ENCODE results near the gene RHBDD1. TPM values are rescaled to one million over a fixed set of nuclear protein-coding genes. Genes with fewer than 3 reads are reported as not detected.
"Not testable (repeated sequence)": the region's sequence is repeated elsewhere in the genome, so short reads cannot be mapped to it uniquely, and the experiment has no call there.

The RHBDD1 gene
- total and polyA plus RNA-seq, 4 donors = 4.8 to 66.4 (median 24.7) TPM

DNA sequence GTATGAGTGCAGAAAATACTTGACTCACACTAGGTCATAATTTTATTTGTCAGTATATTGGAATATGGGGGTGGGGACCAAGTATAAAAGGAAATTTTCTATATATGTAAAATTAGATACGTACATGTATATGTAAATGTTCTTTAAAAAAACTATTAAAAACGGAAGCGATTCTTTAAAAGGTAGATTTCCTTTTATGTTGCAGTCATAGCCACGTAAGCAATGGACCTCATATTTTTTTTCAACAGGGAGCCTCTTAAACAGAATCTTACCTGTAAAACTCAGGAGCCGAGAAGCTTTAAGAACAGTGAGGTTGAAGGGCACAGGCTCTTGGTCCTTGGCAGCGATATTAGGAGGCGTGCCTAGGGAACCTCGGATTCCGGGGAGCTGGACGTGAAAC lies 3.3 kb downstream of the RHBDD1 start:
- DNase-seq (no peak), ATAC-seq (ENCODE audit: insufficient read depth, low FRiP score) (no peak)
- 94 to 95% methylated on average over 10 of the region's 10 CpGs for WGBS, 2 donors
- Histone ChIP-seq H3K4me1 (ENCODE audit: control insufficient read depth in 5 of 5, insufficient read depth in 5 of 5, low read length in 5 of 5) (peaks cover 0 to 24% (median 7%) of the 10 kb centered on the region in 5 donors), H3K27ac (ENCODE audit: low read depth in 1 of 2, low read length in 1 of 2) (no peak overlapping the region), H3K4me3 (no peak overlapping the region), H3K27me3 (ENCODE audit: control insufficient read depth in 3 of 3, insufficient read depth in 3 of 3, low read length in 2 of 3) (no peaks in the 10 kb centered on the region), H3K9ac (ENCODE audit: insufficient read depth in 1 of 2, low read length in 2 of 2) (no peak overlapping the region), H3K9me3 (ENCODE audit: control insufficient read depth in 4 of 4, insufficient read depth in 3 of 4, low read length in 3 of 4) (no peaks in the 10 kb centered on the region), H3K36me3 (ENCODE audit: control insufficient read depth in 4 of 4, insufficient read depth in 4 of 4, low read length in 4 of 4) (no peaks in the 10 kb centered on the region)
- no peak for TF ChIP-seq CTCF (IDR thresholded peaks at IDR 0.05; ENCODE audit: control extremely low read depth, extremely low read depth)

DNA sequence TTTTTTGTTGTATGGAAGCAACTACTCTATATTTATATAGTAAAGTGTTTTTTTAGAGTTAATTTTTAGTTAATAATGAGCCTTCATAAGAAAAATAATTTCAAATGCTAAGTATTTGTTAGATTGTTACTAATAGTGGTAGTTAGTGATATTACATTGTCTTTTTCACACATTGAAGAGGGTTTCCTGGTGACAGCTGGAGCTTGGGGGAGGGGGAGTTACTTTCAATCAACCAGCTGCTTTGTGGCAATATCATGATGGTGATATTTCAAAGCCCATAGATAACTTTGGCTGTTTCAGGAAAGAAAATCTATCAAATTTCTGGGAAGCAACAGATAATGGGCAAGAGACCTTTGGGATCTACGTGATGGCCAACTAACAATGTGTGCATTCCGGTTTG lies 4.1 kb downstream of the RHBDD1 start:
- no peak overlapping the region for H3K4me3 ChIP-seq
- no peaks in the 10 kb centered on the region for H3K36me3 ChIP-seq (ENCODE audit: control insufficient read depth in 4 of 4, insufficient read depth in 4 of 4, low read length in 4 of 4)
- DNase-seq (peak in 1 of 3 donors; percentile 6), ATAC-seq (ENCODE audit: insufficient read depth, low FRiP score) (no peak)
- TF ChIP-seq CTCF (IDR thresholded peaks at IDR 0.05; ENCODE audit: control extremely low read depth, extremely low read depth) = no peak
- no peak overlapping the region for H3K27ac ChIP-seq (ENCODE audit: low read depth in 1 of 2, low read length in 1 of 2)
- no peaks in the 10 kb centered on the region for H3K27me3 ChIP-seq (ENCODE audit: control insufficient read depth in 3 of 3, insufficient read depth in 3 of 3, low read length in 2 of 3)
- peaks cover 0 to 24% (median 7%) of the 10 kb centered on the region in 5 donors for H3K4me1 ChIP-seq (ENCODE audit: control insufficient read depth in 5 of 5, insufficient read depth in 5 of 5, low read length in 5 of 5)
- H3K9me3 ChIP-seq (ENCODE audit: control insufficient read depth in 4 of 4, insufficient read depth in 3 of 4, low read length in 3 of 4) = no peaks in the 10 kb centered on the region
- WGBS, 2 donors = 97 to 99% methylated on average over 2 of the region's 2 CpGs
- H3K9ac ChIP-seq (ENCODE audit: insufficient read depth in 1 of 2, low read length in 2 of 2) = no peak overlapping the region

DNA sequence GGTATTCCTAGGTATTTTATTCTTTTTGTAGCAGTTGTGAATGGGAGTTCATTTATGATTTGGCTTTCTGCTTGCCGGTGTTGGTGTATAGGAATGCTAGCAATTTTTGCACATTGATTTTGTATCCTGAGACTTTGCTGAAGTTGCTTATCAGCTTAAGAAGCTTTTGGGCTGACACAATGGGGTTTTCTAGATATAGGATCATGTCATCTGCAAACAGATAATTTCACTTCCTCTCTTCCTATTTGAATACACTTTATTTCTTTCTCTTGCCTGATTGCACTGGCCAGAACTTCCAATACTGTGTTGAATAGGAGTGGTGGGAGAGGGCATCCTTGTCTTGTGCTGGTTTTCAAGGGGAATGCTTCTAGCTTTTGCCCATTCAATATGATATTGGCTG lies 7.1 kb downstream of the RHBDD1 start:
- H3K4me1 ChIP-seq (ENCODE audit: control insufficient read depth in 5 of 5, insufficient read depth in 5 of 5, low read length in 5 of 5) = peaks cover 0 to 14% (median 0%) of the 10 kb centered on the region in 5 donors
- not testable (repeated sequence) for H3K27me3 ChIP-seq (ENCODE audit: control insufficient read depth in 3 of 3, insufficient read depth in 3 of 3, low read length in 2 of 3); H3K36me3 ChIP-seq (ENCODE audit: control insufficient read depth in 4 of 4, insufficient read depth in 4 of 4, low read length in 4 of 4); DNase-seq; H3K9me3 ChIP-seq (ENCODE audit: control insufficient read depth in 4 of 4, insufficient read depth in 3 of 4, low read length in 3 of 4); H3K4me3 ChIP-seq; ATAC-seq (ENCODE audit: insufficient read depth, low FRiP score); H3K9ac ChIP-seq (ENCODE audit: insufficient read depth in 1 of 2, low read length in 2 of 2); H3K27ac ChIP-seq (ENCODE audit: low read depth in 1 of 2, low read length in 1 of 2)
- WGBS, 2 donors = 98 to 100% methylated on average over 1 of the region's 1 CpG

DNA sequence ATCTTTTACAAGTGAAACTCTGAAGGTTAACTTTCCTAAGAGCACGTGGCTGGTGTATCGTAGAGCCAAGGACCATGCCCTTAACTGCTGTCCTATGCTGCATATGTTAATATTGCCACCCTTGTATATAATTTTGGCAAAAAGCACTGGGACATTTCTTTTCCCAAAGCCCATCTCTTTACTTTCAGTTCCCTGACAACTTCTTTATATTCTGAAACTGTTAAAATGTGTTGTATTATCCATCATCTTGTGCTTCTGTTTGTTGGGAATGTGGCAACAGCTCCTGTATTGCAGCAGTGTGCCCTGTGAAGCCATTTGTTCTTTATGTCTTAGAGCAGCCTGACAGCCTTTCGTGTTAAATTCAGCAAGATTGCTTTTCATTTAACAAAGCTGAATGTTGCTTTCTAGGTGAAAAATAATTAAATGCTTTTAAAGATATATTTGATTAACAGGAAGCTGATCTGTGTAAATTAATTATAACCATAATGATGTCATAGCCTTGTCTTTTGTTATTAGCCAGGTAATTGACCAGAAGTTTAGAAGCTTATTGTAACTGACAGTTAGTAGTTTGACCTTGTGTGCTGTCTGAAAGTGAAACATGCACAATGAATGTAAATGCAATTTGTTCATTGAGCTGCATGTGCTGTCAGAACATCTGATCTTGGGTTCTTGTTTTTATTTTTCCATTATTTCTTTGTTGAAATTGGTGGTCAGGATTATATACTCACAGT lies 9.7 kb downstream of the RHBDD1 start:
- Histone ChIP-seq H3K27ac (ENCODE audit: low read depth in 1 of 2, low read length in 1 of 2) (no peak overlapping the region), H3K9ac (ENCODE audit: insufficient read depth in 1 of 2, low read length in 2 of 2) (peak overlapping the region in 1 of 2 donors; percentile 11), H3K9me3 (ENCODE audit: control insufficient read depth in 4 of 4, insufficient read depth in 3 of 4, low read length in 3 of 4) (no peaks in the 10 kb centered on the region), H3K27me3 (ENCODE audit: control insufficient read depth in 3 of 3, insufficient read depth in 3 of 3, low read length in 2 of 3) (no peaks in the 10 kb centered on the region), H3K4me1 (ENCODE audit: control insufficient read depth in 5 of 5, insufficient read depth in 5 of 5, low read length in 5 of 5) (peaks cover 0 to 4% (median 3%) of the 10 kb centered on the region in 5 donors), H3K4me3 (no peak overlapping the region), H3K36me3 (ENCODE audit: control insufficient read depth in 4 of 4, insufficient read depth in 4 of 4, low read length in 4 of 4) (no peaks in the 10 kb centered on the region)
- ATAC-seq (ENCODE audit: insufficient read depth, low FRiP score) = no peak
- no peak for DNase-seq
- no peak for TF ChIP-seq CTCF (IDR thresholded peaks at IDR 0.05; ENCODE audit: control extremely low read depth, extremely low read depth)
- WGBS, 2 donors = 94 to 95% methylated on average over 3 of the region's 3 CpGs

All from lung (tissue), 12 donors.